Activated CD4-positive, alpha-beta T cell treated with anti-CD3 and anti-CD28 coated beads, Interleukin-2, amount 10 ng/mL, durations not matched to agents 7 days and 5 days (primary cell): ENCODE measurements around the gene GYS2. TPM values are rescaled to one million over a fixed set of nuclear protein-coding genes. Genes with fewer than 3 reads are reported as not detected.

ENCODE experiments used
- CTCF ChIA-PET: fragments of 350-600 bp; sonication (Branson Sonifier 250); formaldehyde crosslinking; loops from one replicate; lab custom pipeline; 2021; ENCODE audit warnings: antibody characterized with exemption; lab: Charles Lee
- POLR2A ChIA-PET: fragments of 350-600 bp; sonication (Branson Sonifier 250); formaldehyde crosslinking; loops from one replicate; lab custom pipeline; 2021; ENCODE audit warnings: antibody characterized with exemption; lab: Charles Lee
- DNase-seq: peaks from one replicate; pipeline ENCODE4 v3.0.0-alpha.2; 2020
- H3K27ac Mint-ChIP-seq: one replicate; pipeline ENCODE4 v1.8.0; 2021; ENCODE audit warnings: mild to moderate bottlenecking, moderate library complexity, mixed read lengths
- H3K27me3 Mint-ChIP-seq: one replicate; pipeline ENCODE4 v1.8.0; 2021; ENCODE audit warnings: mixed read lengths
- H3K36me3 Mint-ChIP-seq: one replicate; pipeline ENCODE4 v1.8.0; 2021; ENCODE audit warnings: low read depth, mixed read lengths
- H3K4me1 Mint-ChIP-seq: one replicate; pipeline ENCODE4 v1.8.0; 2021; ENCODE audit warnings: mixed read lengths
- H3K4me3 Mint-ChIP-seq: one replicate; pipeline ENCODE4 v1.8.0; 2021; ENCODE audit warnings: mild to moderate bottlenecking, moderate library complexity, mixed read lengths
- H3K9me3 Mint-ChIP-seq: one replicate; pipeline ENCODE4 v1.8.0; 2021; ENCODE audit warnings: mixed read lengths
- total RNA-seq, 2 experiments: library from RNA; stranded (reverse); gene quantifications; one replicate each; pipeline ENCODE4 v1.2.3, GENCODE V29; 2021

GYS2 gene
- total RNA-seq, 2 experiments from 2014 or later = not detected

DNA sequence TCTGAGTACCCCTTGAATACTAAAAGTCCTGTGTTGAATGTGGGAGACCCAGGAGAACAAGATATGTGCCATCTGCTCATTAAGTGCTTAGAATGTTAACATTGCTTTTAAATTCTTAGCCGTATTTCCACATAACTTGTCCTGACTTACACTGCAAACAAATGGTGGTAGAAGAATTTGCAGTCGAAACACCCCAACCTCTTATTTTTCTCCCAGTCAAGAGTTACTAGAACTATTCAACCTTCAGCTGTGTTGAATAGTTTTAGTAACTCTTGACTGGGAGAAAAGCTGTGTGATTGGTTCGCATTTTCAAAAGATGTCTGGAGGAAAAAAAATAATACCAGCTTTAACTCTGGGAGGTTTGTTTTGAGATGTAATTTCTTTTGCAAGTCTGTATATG is 86.2 kb downstream of the GYS2 start:
- ChIA-PET POLR2A (no interaction called here), CTCF (interaction anchor here (1.4 to 1.5 kb wide), 2 partner anchors 9 to 20 kb away, joined by 3 to 9 read pairs; no protein-coding TSS in a partner anchor)
- peaks cover under 1% of the 10 kb centered on the region for H3K27me3 Mint-ChIP-seq
- H3K4me1 Mint-ChIP-seq = no peaks in the 10 kb centered on the region
- no peaks in the 10 kb centered on the region for H3K9me3 Mint-ChIP-seq
- peaks cover 33% of the 10 kb centered on the region for H3K36me3 Mint-ChIP-seq
- DNase-seq = no peak
- H3K27ac Mint-ChIP-seq = no peak overlapping the region
- H3K4me3 Mint-ChIP-seq = no peak overlapping the region

GRCh38 chr12:21516281-21516680 is 88.4 kb downstream of the GYS2 start:
- H3K9me3 Mint-ChIP-seq = no peaks in the 10 kb centered on the region
- POLR2A ChIA-PET = no interaction called here
- H3K4me1 Mint-ChIP-seq = peaks cover 6% of the 10 kb centered on the region
- no peak for DNase-seq
- peaks cover 47% of the 10 kb centered on the region for H3K36me3 Mint-ChIP-seq
- H3K27me3 Mint-ChIP-seq = no peaks in the 10 kb centered on the region
- H3K27ac Mint-ChIP-seq = no peak overlapping the region
- CTCF ChIA-PET = interaction anchor here (0.6 to 1.4 kb wide), 2 partner anchors 14 to 37 kb away, joined by 3 to 4 read pairs; no protein-coding TSS in a partner anchor
- no peak overlapping the region for H3K4me3 Mint-ChIP-seq

DNA sequence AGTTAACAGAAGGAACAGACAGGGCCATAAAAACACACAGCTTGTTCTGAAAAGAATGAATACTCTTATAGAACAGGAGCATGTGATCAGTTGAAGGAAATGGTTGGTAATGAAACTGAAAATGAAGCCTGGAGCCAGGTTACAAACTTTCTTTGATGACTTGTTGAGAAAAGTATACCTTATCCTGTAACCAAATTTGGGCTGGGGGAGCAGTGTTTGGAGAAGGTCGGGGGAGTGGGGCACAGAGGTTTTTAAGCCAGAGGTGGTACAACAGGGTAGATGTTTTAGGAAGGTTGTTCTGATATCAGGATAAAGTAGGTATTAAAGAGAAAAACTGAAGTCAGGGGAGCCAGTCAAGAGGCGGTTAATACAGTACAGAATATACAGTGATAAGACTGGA is 94.9 kb downstream of the GYS2 start:
- ChIA-PET CTCF (interaction anchor here (1.1 to 2.7 kb wide), 3 partner anchors 8 to 17 kb away, joined by 3 to 9 read pairs (median 6); partner anchors contain the start of genes GOLT1B, RECQL and SPX), POLR2A (interaction anchor here (1.2 kb wide), 1 partner anchor 147 kb away, joined by 5 read pairs; no protein-coding TSS in a partner anchor)
- Mint-ChIP-seq H3K4me3 (peak overlapping the region; percentile 63), H3K36me3 (peaks cover 54% of the 10 kb centered on the region), H3K4me1 (peaks cover 43% of the 10 kb centered on the region), H3K27me3 (no peaks in the 10 kb centered on the region), H3K9me3 (no peaks in the 10 kb centered on the region), H3K27ac (peak overlapping the region; percentile 93)
- DNase-seq = peak; percentile 61

DNA sequence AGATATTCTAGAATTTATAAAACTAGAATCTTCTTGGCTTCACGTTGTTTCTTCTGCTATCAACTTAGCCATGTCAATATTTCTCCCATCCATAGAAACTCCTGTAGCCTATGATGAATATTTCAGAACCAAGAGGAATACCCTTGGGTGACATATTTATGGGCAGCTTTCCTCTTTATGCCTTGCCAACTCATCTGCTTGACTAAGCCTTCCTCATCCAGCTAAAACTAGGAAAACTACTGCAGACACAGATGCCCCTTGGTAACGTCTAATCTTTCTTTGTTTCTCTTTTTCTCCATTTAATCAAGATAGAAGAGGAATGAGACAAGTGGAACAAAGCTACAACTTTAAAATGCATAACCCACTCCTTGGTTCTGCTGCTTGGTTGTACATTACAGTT is 96.8 kb downstream of the GYS2 start:
- no peak overlapping the region for H3K27ac Mint-ChIP-seq
- CTCF ChIA-PET = interaction anchor here (1.0 kb wide), 1 partner anchor 45 kb away, joined by 3 read pairs; no protein-coding TSS in a partner anchor
- H3K4me3 Mint-ChIP-seq = no peak overlapping the region
- POLR2A ChIA-PET = no interaction called here
- H3K27me3 Mint-ChIP-seq = no peaks in the 10 kb centered on the region
- DNase-seq = no peak
- H3K36me3 Mint-ChIP-seq = peaks cover 46% of the 10 kb centered on the region
- H3K4me1 Mint-ChIP-seq = peaks cover 61% of the 10 kb centered on the region
- no peaks in the 10 kb centered on the region for H3K9me3 Mint-ChIP-seq

- H3K36me3 Mint-ChIP-seq = peaks cover 35% of the 10 kb centered on the region
- CTCF ChIA-PET = interaction anchor here (1.0 to 1.5 kb wide), 2 partner anchors 8 to 10 kb away, joined by 3 to 4 read pairs; no protein-coding TSS in a partner anchor
- no peaks in the 10 kb centered on the region for H3K9me3 Mint-ChIP-seq
- DNase-seq = no peak
- POLR2A ChIA-PET = no interaction called here
- H3K4me3 Mint-ChIP-seq = no peak overlapping the region
- H3K4me1 Mint-ChIP-seq = peaks cover 59% of the 10 kb centered on the region
- H3K27me3 Mint-ChIP-seq = no peaks in the 10 kb centered on the region
- no peak overlapping the region for H3K27ac Mint-ChIP-seq
Observed at GRCh38 chr12:21505888-21506287, 98.8 kb downstream of the GYS2 start.

DNA sequence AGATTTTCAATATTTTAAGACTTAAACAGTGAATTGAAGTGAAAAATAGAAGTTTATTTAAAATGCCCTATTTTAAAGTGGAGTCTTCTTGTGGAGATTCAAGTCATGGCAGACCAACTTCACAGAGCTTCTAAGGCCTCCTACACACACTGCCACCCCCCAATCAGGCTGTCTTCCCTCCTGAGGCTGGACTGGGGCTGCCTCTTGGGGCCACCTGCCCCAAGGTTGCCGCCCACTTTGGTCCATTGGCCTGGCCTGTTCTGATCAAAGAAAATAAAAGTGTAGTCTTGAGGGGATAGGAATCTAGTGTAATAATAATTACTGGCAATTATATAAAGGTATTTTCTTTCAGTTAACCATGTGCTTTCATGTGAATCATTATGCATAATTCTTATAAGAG is 101.8 kb downstream of the GYS2 start:
- ChIA-PET CTCF (interaction anchor here (1.1 to 2.2 kb wide), 2 partner anchors 11 to 14 kb away, joined by 4 to 11 read pairs; no protein-coding TSS in a partner anchor), POLR2A (no interaction called here)
- H3K4me3 Mint-ChIP-seq = no peak overlapping the region
- no peaks in the 10 kb centered on the region for H3K9me3 Mint-ChIP-seq
- DNase-seq = no peak
- peaks cover 54% of the 10 kb centered on the region for H3K4me1 Mint-ChIP-seq
- no peak overlapping the region for H3K27ac Mint-ChIP-seq
- H3K36me3 Mint-ChIP-seq = peaks cover 27% of the 10 kb centered on the region
- H3K27me3 Mint-ChIP-seq = no peaks in the 10 kb centered on the region

GRCh38 chr12:21502164-21502496 is 102.5 kb downstream of the GYS2 start:
- Mint-ChIP-seq H3K4me1 (peaks cover 56% of the 10 kb centered on the region), H3K27me3 (no peaks in the 10 kb centered on the region), H3K27ac (no peak overlapping the region), H3K36me3 (peaks cover 29% of the 10 kb centered on the region), H3K4me3 (no peak overlapping the region), H3K9me3 (no peaks in the 10 kb centered on the region)
- DNase-seq = peak; percentile 37
- ChIA-PET POLR2A (interaction anchor here (1.1 to 1.4 kb wide), 3 partner anchors 10 to 49 kb away, joined by 3 read pairs; no protein-coding TSS in a partner anchor), CTCF (interaction anchor here (1.1 to 2.2 kb wide), 6 partner anchors 8 to 68 kb away, joined by 3 to 11 read pairs (median 4); no protein-coding TSS in a partner anchor)

GRCh38 chr12:21501258-21502163 is 103.1 kb downstream of the GYS2 start, which contains the start of the genes GOLT1B and RECQL:
Gene GOLT1B (plus strand): TSS chr12:21501789. CDS start chr12:21501924, 135 bp downstream.
Gene RECQL (minus strand): TSS chr12:21501635. CDS start chr12:21499570, 2,065 bp downstream.
- Mint-ChIP-seq H3K27ac (no peak within 1 kb of the TSS), H3K4me1 (peaks cover 56% of the 10 kb centered on the region)

DNA sequence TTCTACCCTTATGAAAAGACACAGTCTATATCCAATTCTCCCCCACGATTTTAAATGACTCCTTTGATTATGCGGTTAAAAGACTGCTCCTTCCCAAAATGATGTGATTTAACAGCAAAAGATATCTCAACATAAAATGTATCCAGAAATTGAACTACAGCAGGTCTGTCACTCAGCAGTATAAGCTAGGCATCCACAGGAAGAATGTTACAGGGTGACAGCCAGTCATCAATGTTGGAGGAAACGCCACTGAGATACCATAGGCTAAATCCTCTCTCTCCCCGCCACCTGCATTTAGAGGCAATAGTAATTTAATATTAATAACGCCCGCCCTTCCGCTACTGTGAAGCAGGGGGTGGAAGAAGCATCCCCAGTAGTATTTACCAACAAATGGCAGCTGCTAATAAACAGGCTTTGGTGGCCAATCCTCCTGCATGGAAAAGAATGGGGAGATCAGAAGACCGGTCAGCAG is 103.8 kb downstream of the GYS2 start:
- ChIA-PET CTCF (interaction anchor here (0.9 to 2.2 kb wide), 5 partner anchors 9 to 63 kb away, joined by 3 to 11 read pairs (median 3); partner anchors contain the start of gene PYROXD1), POLR2A (interaction anchor here (1.0 to 1.4 kb wide), 2 partner anchors 11 to 146 kb away, joined by 3 read pairs; no protein-coding TSS in a partner anchor)
- Mint-ChIP-seq H3K4me3 (no peak overlapping the region), H3K4me1 (peaks cover 56% of the 10 kb centered on the region), H3K36me3 (peaks cover 40% of the 10 kb centered on the region), H3K9me3 (no peaks in the 10 kb centered on the region), H3K27me3 (no peaks in the 10 kb centered on the region), H3K27ac (no peak overlapping the region)
- no peak for DNase-seq

More at GRCh38 chr12:21501258-21502163, 103.1 kb downstream of the GYS2 start, which contains the start of the genes GOLT1B and RECQL:
- CTCF ChIA-PET = interaction anchor here (0.9 to 2.2 kb wide), 8 partner anchors 9 to 68 kb away, joined by 3 to 11 read pairs (median 4); partner anchors contain the start of gene PYROXD1
- Mint-ChIP-seq H3K36me3 (peaks cover 35% of the 10 kb centered on the region), H3K27me3 (no peaks in the 10 kb centered on the region), H3K9me3 (no peaks in the 10 kb centered on the region), H3K4me3 (no peak within 1 kb of the TSS)
- POLR2A ChIA-PET = interaction anchor here (0.8 to 1.4 kb wide), 5 partner anchors 10 to 145 kb away, joined by 3 read pairs; no protein-coding TSS in a partner anchor
- DNase-seq = peak; percentile 96

GRCh38 chr12:21499765-21500164 is 104.9 kb downstream of the GYS2 start:
- Mint-ChIP-seq H3K9me3 (no peaks in the 10 kb centered on the region), H3K27ac (no peak overlapping the region), H3K4me3 (no peak overlapping the region), H3K36me3 (peaks cover 47% of the 10 kb centered on the region), H3K27me3 (no peaks in the 10 kb centered on the region), H3K4me1 (peaks cover 49% of the 10 kb centered on the region)
- ChIA-PET POLR2A (no interaction called here), CTCF (interaction anchor here (1.5 kb wide), 1 partner anchor 28 kb away, joined by 5 read pairs; no protein-coding TSS in a partner anchor)
- no peak for DNase-seq
